Breast epithelium (tissue), 4 donors: ENCODE results near the gene ZNF710. TPM values are rescaled to one million over a fixed set of nuclear protein-coding genes. Genes with fewer than 3 reads are reported as not detected.

Experiments used
- DNase-seq, 2 donors: peaks; one replicate each; pipeline ENCODE4 v3.0.0-alpha.2; 2019; ENCODE audit warnings: low spot score in 2 of 2
- H3K27ac ChIP-seq, 2 donors: fragments of 200-600 bp; sonication (generic) in 1 of 2; one replicate each; pipeline ENCODE4 v1.5.1; 2016 to 2019; ENCODE audit warnings: mild to moderate bottlenecking in 1 of 2
- H3K27me3 ChIP-seq, 2 donors: fragments of 200-600 bp; sonication (generic) in 1 of 2; one replicate each; pipeline versions ENCODE4 v1.5.1 to v1.6.0; 2017 to 2019; ENCODE audit warnings: control low read depth in 1 of 2, mild to moderate bottlenecking in 1 of 2
- H3K36me3 ChIP-seq: fragments of 200-600 bp; one replicate; pipeline ENCODE4 v1.5.1; 2019
- H3K4me1 ChIP-seq, 2 donors: fragments of 200-600 bp; sonication (generic); one replicate each; pipeline ENCODE4 v1.5.1; 2016 to 2019; ENCODE audit warnings: control low read depth in 1 of 2
- H3K4me3 ChIP-seq, 3 donors: fragments of 200-600 bp; sonication (generic); 1 replicate in 2 of 3; 2 replicates in 1 of 3; pipeline ENCODE4 v1.5.1; 2016 to 2019; ENCODE audit warnings: mild to moderate bottlenecking in 3 of 3, moderate library complexity in 2 of 3
- H3K9me3 ChIP-seq, 2 donors: fragments of 200-600 bp; sonication (generic) in 1 of 2; one replicate each; pipeline ENCODE4 v1.5.1; 2016 to 2019; ENCODE audit warnings: control low read depth in 1 of 2
- POLR2A ChIP-seq: fragments of 450-650 bp; IDR thresholded peaks from one replicate; pipeline ENCODE4 v1.6.1; 2016; ENCODE audit warnings: antibody characterized with exemption, mild to moderate bottlenecking, moderate library complexity
- POLR2AphosphoS5 ChIP-seq, 3 donors: sonication (generic); formaldehyde crosslinking; IDR thresholded peaks; one replicate each; pipeline ENCODE4 v1.6.1; 2017; ENCODE audit warnings: antibody characterized with exemption in 3 of 3
- intact Hi-C: fragments of 100-400 bp; cut with DNase I; formaldehyde crosslinking; loops from one replicate; pipeline ENCODE4 v1.15.1; 2023; ENCODE audit warnings: low total_unique reads
- total RNA-seq, 3 donors: library from RNA; depleted of rRNA; stranded (reverse); fragments of >200 nt; gene quantifications; one replicate each; pipeline ENCODE4 v1.1.0, GENCODE V29; 2016
- TF ChIP-seq, protein P1 (sequence below), 3 donors: fragments of 450-650 bp; IDR thresholded peaks; one replicate each; pipeline ENCODE4 v1.5.1; 2016 to 2017; ENCODE audit warnings: antibody characterized with exemption in 3 of 3, mild to moderate bottlenecking in 3 of 3, moderate library complexity in 3 of 3

The ZNF710 gene
- total RNA-seq, 3 donors from 2014 or later, result 4.0 to 14.4 (median 10.4) TPM

DNA sequence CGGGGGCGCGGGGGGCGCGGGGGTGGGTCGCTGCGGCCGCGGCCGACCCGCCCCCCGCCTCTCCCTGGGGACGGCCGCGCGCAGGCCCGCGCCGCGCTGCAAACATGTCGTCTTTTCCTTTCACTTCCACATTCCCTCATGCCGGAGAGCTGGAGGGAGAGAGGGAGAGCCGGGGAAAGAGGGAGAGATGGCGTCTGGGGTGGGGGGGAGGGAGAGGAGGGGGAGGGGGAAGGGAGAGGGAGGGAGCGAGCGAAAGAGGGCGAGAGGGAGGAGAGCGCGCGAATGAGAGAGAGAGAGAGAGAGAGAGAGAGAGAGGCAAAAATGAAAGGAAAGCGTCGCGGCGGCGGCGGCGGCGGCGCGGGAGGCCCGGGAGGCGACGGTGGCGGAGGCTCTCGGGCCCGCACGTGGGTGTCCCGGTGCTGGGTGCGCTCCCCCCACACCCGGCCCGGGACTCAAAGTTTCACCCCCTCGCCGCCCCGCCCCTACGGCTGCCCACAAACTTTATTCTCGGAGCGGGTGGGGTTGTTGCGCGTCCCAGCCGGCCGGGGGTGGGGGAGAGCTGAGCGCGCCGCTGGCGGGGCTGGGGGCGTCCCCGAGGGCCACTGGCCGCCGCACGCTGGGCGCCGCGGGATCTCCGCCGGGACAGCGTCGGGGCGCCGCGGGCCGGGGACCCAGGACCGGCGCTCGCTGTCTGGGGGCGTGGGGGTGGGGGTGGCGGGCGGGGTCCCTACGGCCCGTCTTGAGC lies 731 bp downstream of the ZNF710 start:
- no peaks in the 10 kb centered on the region for H3K9me3 ChIP-seq
- peaks cover 4 to 17% of the 10 kb centered on the region in 2 donors for H3K4me1 ChIP-seq
- DNase-seq, result peak in 1 of 2 donors; percentile 43
- H3K36me3 ChIP-seq, result no peaks in the 10 kb centered on the region
- peak overlapping the region; percentile 96 for H3K27ac ChIP-seq
- no peaks in the 10 kb centered on the region for H3K27me3 ChIP-seq
- intact Hi-C loops, result no loop called here
- TF ChIP-seq, protein P1, sequence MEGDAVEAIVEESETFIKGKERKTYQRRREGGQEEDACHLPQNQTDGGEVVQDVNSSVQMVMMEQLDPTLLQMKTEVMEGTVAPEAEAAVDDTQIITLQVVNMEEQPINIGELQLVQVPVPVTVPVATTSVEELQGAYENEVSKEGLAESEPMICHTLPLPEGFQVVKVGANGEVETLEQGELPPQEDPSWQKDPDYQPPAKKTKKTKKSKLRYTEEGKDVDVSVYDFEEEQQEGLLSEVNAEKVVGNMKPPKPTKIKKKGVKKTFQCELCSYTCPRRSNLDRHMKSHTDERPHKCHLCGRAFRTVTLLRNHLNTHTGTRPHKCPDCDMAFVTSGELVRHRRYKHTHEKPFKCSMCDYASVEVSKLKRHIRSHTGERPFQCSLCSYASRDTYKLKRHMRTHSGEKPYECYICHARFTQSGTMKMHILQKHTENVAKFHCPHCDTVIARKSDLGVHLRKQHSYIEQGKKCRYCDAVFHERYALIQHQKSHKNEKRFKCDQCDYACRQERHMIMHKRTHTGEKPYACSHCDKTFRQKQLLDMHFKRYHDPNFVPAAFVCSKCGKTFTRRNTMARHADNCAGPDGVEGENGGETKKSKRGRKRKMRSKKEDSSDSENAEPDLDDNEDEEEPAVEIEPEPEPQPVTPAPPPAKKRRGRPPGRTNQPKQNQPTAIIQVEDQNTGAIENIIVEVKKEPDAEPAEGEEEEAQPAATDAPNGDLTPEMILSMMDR (IDR thresholded peaks at IDR 0.05), result peak in 1 of 3 donors; percentile 8
- peak in 1 of 3 donors; percentile 12 for TF ChIP-seq POLR2AphosphoS5 (IDR thresholded peaks at IDR 0.05)
- no peak for TF ChIP-seq POLR2A
- peak overlapping the region; percentile 88 to 94 (median 88) for H3K4me3 ChIP-seq

DNA sequence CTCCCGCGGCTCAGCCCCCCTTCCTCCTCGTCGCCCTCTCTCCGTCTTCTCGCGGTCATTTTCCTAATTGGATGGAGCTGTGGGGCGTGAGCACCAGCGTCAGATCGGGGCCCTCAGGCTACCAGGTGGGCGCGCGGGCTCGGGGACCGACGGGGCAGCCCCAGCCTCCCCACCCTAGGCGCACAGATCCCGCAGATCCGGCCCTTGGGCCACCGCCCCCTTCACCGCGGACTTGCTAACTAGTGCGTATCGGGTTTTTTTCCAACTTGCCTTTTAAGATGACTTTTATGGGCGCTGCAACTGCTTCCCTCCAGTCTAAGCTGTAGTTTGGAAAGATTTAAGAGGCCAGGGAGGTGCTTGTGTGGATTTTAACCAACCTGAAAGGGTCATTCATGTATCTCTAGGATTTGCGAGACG lies 1.3 kb downstream of the ZNF710 start:
- DNase-seq, result peak in 1 of 2 donors; percentile 38
- no peaks in the 10 kb centered on the region for H3K27me3 ChIP-seq
- TF ChIP-seq POLR2A (no peak), POLR2AphosphoS5 (IDR thresholded peaks at IDR 0.05) (no peak)
- no peaks in the 10 kb centered on the region for H3K9me3 ChIP-seq
- intact Hi-C loops, result no loop called here
- peak overlapping the region; percentile 88 to 94 (median 88) for H3K4me3 ChIP-seq
- H3K36me3 ChIP-seq, result no peaks in the 10 kb centered on the region
- peaks cover 4 to 17% of the 10 kb centered on the region in 2 donors for H3K4me1 ChIP-seq
- peak overlapping the region; percentile 96 for H3K27ac ChIP-seq

DNA sequence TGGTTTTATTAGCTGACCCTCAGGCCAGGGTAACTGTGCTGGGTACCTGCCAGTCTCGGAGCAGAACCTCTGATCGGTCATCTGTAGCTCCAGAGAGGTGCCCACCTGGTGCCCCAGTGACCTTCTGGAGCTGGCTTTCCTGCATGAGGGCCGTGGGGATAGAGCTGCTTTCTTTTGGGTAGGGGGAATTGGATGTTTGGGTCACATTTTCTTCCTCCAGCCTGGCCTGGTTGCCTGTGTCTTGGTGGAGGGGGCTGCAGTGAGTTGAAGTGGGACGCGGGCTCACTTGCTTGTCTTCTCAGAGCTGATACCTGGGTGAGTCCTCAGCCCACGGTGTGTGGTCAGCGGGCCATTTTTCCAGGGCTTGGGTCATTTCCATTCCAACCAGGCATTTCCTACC lies 2.6 kb downstream of the ZNF710 start:
- TF ChIP-seq, protein P1 (IDR thresholded peaks at IDR 0.05), result no peak
- TF ChIP-seq POLR2AphosphoS5 (IDR thresholded peaks at IDR 0.05) (no peak), POLR2A (no peak)
- intact Hi-C loops, result no loop called here
- Histone ChIP-seq H3K4me1 (peaks cover 4 to 17% of the 10 kb centered on the region in 2 donors), H3K4me3 (no peak overlapping the region), H3K27ac (peak overlapping the region; percentile 96), H3K9me3 (no peaks in the 10 kb centered on the region), H3K27me3 (no peaks in the 10 kb centered on the region), H3K36me3 (no peaks in the 10 kb centered on the region)
- DNase-seq, result no peak

DNA sequence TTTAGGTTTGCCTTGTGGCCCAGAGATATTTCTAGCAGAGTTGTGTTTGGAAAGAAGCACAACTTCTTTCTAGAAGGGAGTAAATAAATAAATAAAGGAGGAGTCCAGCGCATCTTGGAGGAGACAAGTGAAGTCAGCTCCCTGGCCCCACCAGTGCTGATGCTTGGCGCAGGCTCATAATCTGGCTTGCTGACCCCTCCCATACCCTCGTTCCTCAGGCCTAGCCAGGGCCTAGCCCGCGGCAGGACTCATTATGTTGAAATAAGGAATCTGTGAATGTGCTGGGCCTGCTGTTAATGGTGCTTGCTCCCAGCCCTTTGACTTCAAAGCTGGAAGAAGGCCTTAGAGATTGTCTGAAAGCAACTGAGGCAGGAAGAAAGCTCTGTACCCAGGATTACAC lies 3.1 kb downstream of the ZNF710 start:
- no peaks in the 10 kb centered on the region for H3K9me3 ChIP-seq
- H3K27ac ChIP-seq, result peak overlapping the region; percentile 96
- DNase-seq, result no peak
- H3K4me3 ChIP-seq, result peak overlapping the region in 1 of 3 donors; percentile 1
- H3K4me1 ChIP-seq, result peaks cover 4 to 14% of the 10 kb centered on the region in 2 donors
- H3K27me3 ChIP-seq, result no peaks in the 10 kb centered on the region
- TF ChIP-seq, protein P1 (IDR thresholded peaks at IDR 0.05), result no peak
- no peak for TF ChIP-seq POLR2AphosphoS5 (IDR thresholded peaks at IDR 0.05)
- no peak for TF ChIP-seq POLR2A
- no peaks in the 10 kb centered on the region for H3K36me3 ChIP-seq
- intact Hi-C loops, result no loop called here

DNA sequence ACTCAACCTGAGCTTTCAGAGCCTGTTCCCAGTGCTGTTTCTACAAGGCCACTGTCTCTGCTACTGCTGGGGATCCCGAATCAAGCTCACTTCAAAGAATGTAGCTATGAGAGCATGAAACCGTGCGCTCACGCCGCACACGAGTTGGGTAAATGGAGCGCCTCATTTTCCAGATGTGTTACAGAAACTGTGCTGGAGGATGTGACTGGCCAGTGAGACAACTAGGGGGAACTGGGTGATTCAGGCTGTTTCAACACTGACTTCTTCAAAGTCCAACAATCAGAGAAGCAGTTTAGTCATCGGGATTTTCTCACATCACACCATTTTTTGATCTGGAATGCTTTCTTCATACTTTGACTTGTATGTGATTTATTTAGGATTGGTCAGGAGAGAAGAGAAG lies 3.5 kb downstream of the ZNF710 start:
- TF ChIP-seq, protein P1 (IDR thresholded peaks at IDR 0.05), result no peak
- TF ChIP-seq POLR2AphosphoS5 (IDR thresholded peaks at IDR 0.05), result peak in 2 of 3 donors; percentile 50 to 57
- no peak for DNase-seq
- Histone ChIP-seq H3K36me3 (no peaks in the 10 kb centered on the region), H3K27me3 (no peaks in the 10 kb centered on the region), H3K4me1 (peaks cover 4 to 10% of the 10 kb centered on the region in 2 donors), H3K27ac (peak overlapping the region; percentile 96), H3K9me3 (no peaks in the 10 kb centered on the region), H3K4me3 (peak overlapping the region in 1 of 3 donors; percentile 1)
- intact Hi-C loops, result no loop called here
